PFSK-1 (cell line): ENCODE measurements around the gene COL6A3.

Source experiments
- POLR2AphosphoS5 ChIP-seq: IDR thresholded peaks from 2 replicates; pipeline ENCODE4 v1.6.1; 2012; ENCODE audit warnings: low read depth, mild to moderate bottlenecking, control low read depth, low read length, moderate library complexity
- REST ChIP-seq, 2 experiments: IDR thresholded peaks; 2 replicates each; pipeline versions ENCODE4 v1.6.1 to v1.8.0; 2011 to 2012; ENCODE audit warnings: low read depth in 2 of 2, low read length in 2 of 2, control low read depth in 1 of 2, inconsistent platforms in 1 of 2, mild to moderate bottlenecking in 1 of 2, moderate library complexity in 1 of 2; ENCODE audit not compliant: insufficient read depth in 1 of 2
- SIN3A ChIP-seq: IDR thresholded peaks from 2 replicates; pipeline ENCODE4 v1.6.1; 2012; ENCODE audit warnings: mild to moderate bottlenecking, low read length, moderate library complexity, borderline replicate concordance; ENCODE audit not compliant: insufficient read depth
- TAF1 ChIP-seq: IDR thresholded peaks from 2 replicates; pipeline ENCODE4 v1.6.1; 2012; ENCODE audit warnings: low read length, control low read depth, borderline replicate concordance; ENCODE audit not compliant: insufficient read depth

GRCh38 chr2:237455764-237456163, 41.8 kb upstream of the COL6A3 start:
- TF ChIP-seq POLR2AphosphoS5 (no peak), TAF1 (no peak), SIN3A (no peak), REST (IDR thresholded peaks at IDR 0.05; ENCODE audit: insufficient read depth in 1 of 2, low read depth in 2 of 2, low read length in 2 of 2) (no peak)
